WERI-Rb-1 (cell line): ENCODE measurements around the gene DNMBP.

Source experiments
- DNase-seq: peaks from one replicate; pipeline ENCODE4 v3.0.0-alpha.2; 2020
- H3K27ac ChIP-seq: fragments of 250-450 bp; sonication (Bioruptor Pico); 2 replicates; pipeline ENCODE4 v1.5.1; 2020; ENCODE audit warnings: mild to moderate bottlenecking, moderate library complexity
- H3K27me3 ChIP-seq: fragments of 250-450 bp; sonication (Bioruptor Pico); 2 replicates; pipeline ENCODE4 v1.5.1; 2021; ENCODE audit warnings: mild to moderate bottlenecking, low read depth, moderate library complexity; ENCODE audit not compliant: insufficient read depth, severe bottlenecking
- H3K36me3 ChIP-seq: fragments of 250-450 bp; sonication (Bioruptor Pico); 2 replicates; pipeline ENCODE4 v1.5.1; 2020; ENCODE audit warnings: mild to moderate bottlenecking, moderate library complexity
- H3K4me3 ChIP-seq: 2 replicates; pipeline ENCODE4 v1.5.1; 2011; ENCODE audit warnings: low read depth, mild to moderate bottlenecking, control low read depth, low read length
- H3K9me3 ChIP-seq: fragments of 250-450 bp; sonication (Bioruptor Pico); 2 replicates; pipeline ENCODE4 v1.5.1; 2021; ENCODE audit warnings: mild to moderate bottlenecking, moderate library complexity; ENCODE audit not compliant: severe bottlenecking
- CTCF ChIP-seq: IDR thresholded peaks from 2 replicates; pipeline ENCODE4 v1.5.1; 2011; ENCODE audit warnings: low read depth, mild to moderate bottlenecking, control low read depth, inconsistent platforms, low read length

Gene DNMBP

GRCh38 chr10:99894613-99895012 lies 115.1 kb downstream of the DNMBP start:
- no peak overlapping the region for H3K4me3 ChIP-seq
- H3K27ac ChIP-seq, result no peak overlapping the region
- no peak for DNase-seq
- no peak for TF ChIP-seq CTCF
- H3K27me3 ChIP-seq, result no peaks in the 10 kb centered on the region
- H3K9me3 ChIP-seq, result no peaks in the 10 kb centered on the region
- H3K36me3 ChIP-seq, result peaks cover 44% of the 10 kb centered on the region

GRCh38 chr10:99888622-99889021 lies 121.1 kb downstream of the DNMBP start:
- no peak overlapping the region for H3K27ac ChIP-seq
- DNase-seq, result no peak
- H3K36me3 ChIP-seq, result peaks cover 29% of the 10 kb centered on the region
- H3K9me3 ChIP-seq, result no peaks in the 10 kb centered on the region
- no peak for TF ChIP-seq CTCF
- H3K27me3 ChIP-seq, result no peaks in the 10 kb centered on the region
- H3K4me3 ChIP-seq, result no peak overlapping the region

- TF ChIP-seq CTCF, result no peak
- Histone ChIP-seq H3K4me3 (no peak overlapping the region), H3K9me3 (no peaks in the 10 kb centered on the region), H3K36me3 (peaks cover 38% of the 10 kb centered on the region), H3K27ac (no peak overlapping the region), H3K27me3 (no peaks in the 10 kb centered on the region)
- no peak for DNase-seq
Measured at GRCh38 chr10:99883523-99883922, 126.2 kb downstream of the DNMBP start.

- TF ChIP-seq CTCF, result no peak
- Histone ChIP-seq H3K27ac (peak overlapping the region; percentile 55), H3K9me3 (no peaks in the 10 kb centered on the region), H3K27me3 (no peaks in the 10 kb centered on the region), H3K4me3 (no peak overlapping the region), H3K36me3 (peaks cover 47% of the 10 kb centered on the region)
- DNase-seq, result peak; percentile 63
Measured at GRCh38 chr10:99881371-99881770, 128.4 kb downstream of the DNMBP start.

- Histone ChIP-seq H3K27ac (peak overlapping the region; percentile 53), H3K9me3 (no peaks in the 10 kb centered on the region), H3K36me3 (peaks cover 48% of the 10 kb centered on the region), H3K4me3 (no peak overlapping the region), H3K27me3 (no peaks in the 10 kb centered on the region)
- DNase-seq, result peak; percentile 35
- no peak for TF ChIP-seq CTCF
Measured at GRCh38 chr10:99880080-99880835, 129.5 kb downstream of the DNMBP start.

- Histone ChIP-seq H3K36me3 (peaks cover 40% of the 10 kb centered on the region), H3K4me3 (no peak overlapping the region), H3K27me3 (no peaks in the 10 kb centered on the region), H3K9me3 (no peaks in the 10 kb centered on the region), H3K27ac (no peak overlapping the region)
- no peak for TF ChIP-seq CTCF
- no peak for DNase-seq
Measured at GRCh38 chr10:99875473-99875872, 134.3 kb downstream of the DNMBP start.
